ENCODE data around the gene IGSF9B.

IGSF9B gene

GRCh38 chr11:133995066-133995465, 38.3 kb upstream of the IGSF9B start:
- H3K4me2 ChIP-seq (ENCODE audit: low read length), result no peak overlapping the region
- H3K27me3 ChIP-seq (ENCODE audit: control insufficient read depth, insufficient read depth, low read length), result no peaks in the 10 kb centered on the region
- H3K36me3 ChIP-seq (ENCODE audit: control insufficient read depth, insufficient read depth, low read length), result no peaks in the 10 kb centered on the region
- no peak overlapping the region for H3K4me3 ChIP-seq (ENCODE audit: low read depth, low read length)
- no peaks in the 10 kb centered on the region for H3K9me3 ChIP-seq (ENCODE audit: control insufficient read depth, low read length)
- H2AFZ ChIP-seq, result no peak overlapping the region
- no peak overlapping the region for H3K9ac ChIP-seq
- H3K79me2 ChIP-seq, result no peaks in the 10 kb centered on the region
- H3K4me1 ChIP-seq, result peaks cover 3% of the 10 kb centered on the region
- TF ChIP-seq CTCF (IDR thresholded peaks at IDR 0.05), result no peak
- no peak overlapping the region for H3K27ac ChIP-seq

- H3K4me3 ChIP-seq (ENCODE audit: low read depth, low read length), result no peak overlapping the region
- H3K9me3 ChIP-seq (ENCODE audit: control insufficient read depth, low read length), result no peaks in the 10 kb centered on the region
- no peaks in the 10 kb centered on the region for H3K79me2 ChIP-seq
- no peak for TF ChIP-seq CTCF (IDR thresholded peaks at IDR 0.05)
- no peak overlapping the region for H3K4me2 ChIP-seq (ENCODE audit: low read length)
- H3K9ac ChIP-seq, result no peak overlapping the region
- no peaks in the 10 kb centered on the region for H3K36me3 ChIP-seq (ENCODE audit: control insufficient read depth, insufficient read depth, low read length)
- no peak overlapping the region for H2AFZ ChIP-seq
- H3K4me1 ChIP-seq, result peaks cover 3% of the 10 kb centered on the region
- H3K27ac ChIP-seq, result no peak overlapping the region
- H3K27me3 ChIP-seq (ENCODE audit: control insufficient read depth, insufficient read depth, low read length), result no peaks in the 10 kb centered on the region
Observed at GRCh38 chr11:133993921-133994320, 37.2 kb upstream of the IGSF9B start.

- no peak overlapping the region for H3K4me2 ChIP-seq (ENCODE audit: low read length)
- H3K36me3 ChIP-seq (ENCODE audit: control insufficient read depth, insufficient read depth, low read length), result no peaks in the 10 kb centered on the region
- no peaks in the 10 kb centered on the region for H3K79me2 ChIP-seq
Observed at GRCh38 chr11:133993107-133993506, 36.3 kb upstream of the IGSF9B start.

GRCh38 chr11:133992121-133992520, 35.4 kb upstream of the IGSF9B start:
- Histone ChIP-seq H3K9me3 (ENCODE audit: control insufficient read depth, low read length) (no peaks in the 10 kb centered on the region), H3K4me2 (ENCODE audit: low read length) (no peak overlapping the region), H3K27me3 (ENCODE audit: control insufficient read depth, insufficient read depth, low read length) (no peaks in the 10 kb centered on the region), H3K4me3 (ENCODE audit: low read depth, low read length) (no peak overlapping the region), H3K9ac (no peak overlapping the region), H3K36me3 (ENCODE audit: control insufficient read depth, insufficient read depth, low read length) (no peaks in the 10 kb centered on the region), H3K4me1 (peaks cover 3% of the 10 kb centered on the region), H3K79me2 (no peaks in the 10 kb centered on the region), H3K27ac (no peak overlapping the region), H2AFZ (no peak overlapping the region)
- TF ChIP-seq CTCF (IDR thresholded peaks at IDR 0.05), result no peak

More at GRCh38 chr11:133993107-133993506, 36.3 kb upstream of the IGSF9B start:
- Histone ChIP-seq H3K27ac (no peak overlapping the region), H3K27me3 (ENCODE audit: control insufficient read depth, insufficient read depth, low read length) (no peaks in the 10 kb centered on the region), H3K4me1 (peaks cover 3% of the 10 kb centered on the region), H3K9ac (no peak overlapping the region), H2AFZ (no peak overlapping the region), H3K9me3 (ENCODE audit: control insufficient read depth, low read length) (no peaks in the 10 kb centered on the region), H3K4me3 (ENCODE audit: low read depth, low read length) (no peak overlapping the region)
- TF ChIP-seq CTCF (IDR thresholded peaks at IDR 0.05), result no peak

GRCh38 chr11:133991101-133991500, 34.3 kb upstream of the IGSF9B start:
- Histone ChIP-seq H3K27me3 (ENCODE audit: control insufficient read depth, insufficient read depth, low read length) (no peaks in the 10 kb centered on the region), H3K36me3 (ENCODE audit: control insufficient read depth, insufficient read depth, low read length) (no peaks in the 10 kb centered on the region), H3K9ac (no peak overlapping the region), H3K4me3 (ENCODE audit: low read depth, low read length) (no peak overlapping the region), H2AFZ (no peak overlapping the region), H3K9me3 (ENCODE audit: control insufficient read depth, low read length) (no peaks in the 10 kb centered on the region), H3K4me1 (peaks cover 3% of the 10 kb centered on the region), H3K79me2 (no peaks in the 10 kb centered on the region), H3K4me2 (ENCODE audit: low read length) (no peak overlapping the region), H3K27ac (no peak overlapping the region)
- TF ChIP-seq CTCF (IDR thresholded peaks at IDR 0.05), result no peak
